ENCODE measurements around the gene TSEN15.
"Not testable (repeated sequence)": the region's sequence is repeated elsewhere in the genome, so short reads cannot be mapped to it uniquely, and the experiment has no call there.

The TSEN15 gene

DNA sequence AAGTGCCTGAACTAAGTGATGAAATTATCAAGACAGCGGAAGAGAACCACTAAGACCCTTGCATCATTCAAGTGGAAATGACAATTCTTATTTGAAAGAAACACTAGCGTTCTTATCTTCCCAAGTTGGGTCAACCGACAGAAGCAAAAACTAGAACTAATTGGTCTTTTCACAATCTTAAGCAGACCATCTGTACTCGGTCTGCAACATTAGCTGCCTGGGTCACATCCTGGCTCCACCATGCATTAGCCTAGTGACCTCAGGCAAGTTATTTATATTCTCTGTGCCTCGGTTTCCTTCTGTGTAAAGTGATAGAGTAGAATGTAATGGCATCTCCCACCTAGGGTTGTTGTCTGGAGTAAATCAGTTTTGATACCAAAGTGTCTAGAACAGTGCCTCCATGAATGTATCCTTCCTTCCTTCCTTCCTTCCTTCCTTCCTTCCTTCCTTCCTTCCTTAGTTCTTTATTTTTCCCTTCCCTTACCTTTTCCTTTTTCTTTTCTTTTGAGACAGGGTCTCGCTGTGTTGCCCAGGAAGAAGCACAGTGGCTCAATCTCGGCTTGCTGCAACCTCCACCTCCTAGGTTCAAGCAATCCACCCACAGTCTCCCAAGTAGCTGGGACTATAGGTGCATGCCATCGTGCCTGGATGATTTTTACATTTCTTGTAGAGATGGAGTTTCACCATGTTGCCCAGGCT is 20.0 kb upstream of the TSEN15 start:
- DNase-seq (ENCODE audit: low read depth), result no peak

DNA sequence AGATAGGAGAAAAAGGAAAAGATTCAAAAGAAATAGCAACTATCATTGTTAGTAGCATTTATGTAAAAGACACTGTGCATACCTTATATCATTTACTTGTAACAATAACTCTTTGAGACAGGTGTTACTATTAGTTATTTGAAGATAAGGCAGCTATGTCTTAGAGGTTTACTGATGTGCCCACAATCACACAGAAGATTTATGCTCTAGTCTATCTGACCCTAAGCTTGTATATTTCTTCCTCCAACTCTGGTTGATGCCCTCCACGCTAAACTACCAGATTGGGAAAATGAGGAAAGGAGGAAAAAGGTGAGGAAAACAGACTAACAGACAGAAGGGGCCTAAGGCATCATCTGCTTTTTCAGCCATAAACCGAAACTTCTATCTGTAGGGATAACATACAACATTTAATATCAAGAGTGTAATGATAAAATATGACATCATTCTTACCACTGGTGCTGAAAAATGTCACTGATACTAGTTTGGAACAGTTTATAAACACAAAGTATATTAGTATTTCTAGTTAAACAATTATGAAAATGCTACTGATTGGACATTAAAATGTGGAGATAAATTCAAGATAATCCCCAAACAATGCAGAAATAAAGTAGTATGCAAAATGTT is 19.1 kb upstream of the TSEN15 start:
- DNase-seq (ENCODE audit: low read depth), result no peak

- DNase-seq (ENCODE audit: low read depth), result no peak
Observed at GRCh38 chr1:184032930-184033418, 18.6 kb upstream of the TSEN15 start.

- no peak for DNase-seq (ENCODE audit: low read depth)
Observed at GRCh38 chr1:184033711-184034167, 17.8 kb upstream of the TSEN15 start.

GRCh38 chr1:184034761-184035379 is 16.7 kb upstream of the TSEN15 start:
- no peak for DNase-seq (ENCODE audit: low read depth)

DNA sequence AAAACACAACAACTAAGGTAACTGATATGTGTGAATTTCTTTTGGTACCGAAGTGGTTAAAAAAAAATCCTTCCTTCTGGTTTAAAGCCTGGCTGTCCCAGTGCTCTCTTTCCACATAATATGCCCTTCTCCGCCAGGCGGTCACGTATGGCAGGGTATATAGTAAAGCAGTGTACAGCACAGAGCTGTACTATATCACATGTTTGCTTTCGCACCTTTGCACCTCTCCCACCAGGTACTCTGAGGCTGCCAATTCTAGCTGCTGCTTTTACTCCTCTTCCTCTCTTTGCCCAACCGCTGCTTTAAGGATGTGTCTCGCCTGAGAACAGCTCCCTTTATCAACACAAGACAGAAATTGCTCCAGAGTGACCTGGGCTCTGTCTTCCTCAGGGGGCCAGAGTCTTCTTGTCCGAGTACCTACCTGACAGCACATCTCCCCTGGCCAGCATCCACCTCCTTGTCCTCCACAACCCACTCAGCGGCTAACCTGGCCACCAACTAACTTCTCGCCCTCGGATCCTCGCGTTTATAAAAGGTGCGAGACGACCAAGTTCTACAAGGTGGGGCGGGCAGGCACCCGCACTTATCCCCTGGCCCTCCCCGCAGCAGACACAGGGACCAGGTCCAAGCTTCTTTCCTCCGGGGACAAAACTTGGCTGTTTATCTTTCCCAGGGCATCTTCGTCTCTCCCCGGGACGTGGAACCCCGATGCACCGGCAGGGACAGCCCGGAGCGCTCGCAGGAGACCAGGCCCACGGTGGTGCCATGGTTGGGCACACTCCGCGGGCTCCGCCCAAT is 15.6 kb upstream of the TSEN15 start:
- DNase-seq (ENCODE audit: low read depth), result no peak

GRCh38 chr1:184036517-184036949 is 15.0 kb upstream of the TSEN15 start:
- DNase-seq (ENCODE audit: low read depth), result no peak

- no peak for DNase-seq (ENCODE audit: low read depth)
Observed at GRCh38 chr1:184037849-184038591, 13.5 kb upstream of the TSEN15 start.

DNA sequence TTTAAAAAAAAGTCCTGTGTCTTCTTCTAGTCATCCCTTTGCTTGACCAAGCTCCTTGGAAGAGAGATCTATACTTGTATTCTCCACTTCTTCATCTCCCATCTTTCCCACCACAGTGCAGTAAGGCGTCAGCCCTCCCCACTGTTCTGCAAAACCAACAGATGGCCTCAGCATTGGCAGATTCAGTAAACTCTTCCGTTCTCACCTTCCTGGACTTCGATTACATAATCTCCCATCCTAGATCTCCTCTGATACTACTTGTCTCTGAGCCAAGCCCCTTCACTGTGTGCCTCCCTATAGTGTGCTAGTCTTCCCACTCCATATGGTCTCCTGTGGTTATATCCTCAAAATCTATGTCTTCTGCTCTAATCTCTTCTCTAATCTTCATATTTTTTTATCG is 12.4 kb upstream of the TSEN15 start:
- DNase-seq (ENCODE audit: low read depth), result no peak

DNA sequence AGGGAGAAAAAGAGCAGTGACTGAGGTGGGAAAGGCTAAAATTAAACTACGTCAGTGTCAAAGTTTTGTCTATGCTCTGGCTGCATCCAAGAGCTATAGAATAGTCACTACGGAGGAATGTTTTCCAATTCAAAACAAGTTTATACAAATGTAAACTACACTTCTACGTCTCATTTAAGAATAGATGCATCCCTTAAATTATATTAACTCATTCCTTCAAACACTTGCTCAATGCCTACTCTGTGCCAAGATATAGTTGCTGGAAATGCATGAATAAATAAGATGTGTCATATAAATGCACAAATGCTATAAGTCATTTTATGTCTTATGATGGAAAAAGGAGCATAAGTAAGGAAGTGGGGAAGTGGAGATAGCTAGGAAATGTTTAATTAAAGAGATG is 9.8 kb upstream of the TSEN15 start:
- no peak for DNase-seq (ENCODE audit: low read depth)

- not testable (repeated sequence) for DNase-seq (ENCODE audit: low read depth)
Observed at GRCh38 chr1:184043315-184043714, 8.2 kb upstream of the TSEN15 start.

DNA sequence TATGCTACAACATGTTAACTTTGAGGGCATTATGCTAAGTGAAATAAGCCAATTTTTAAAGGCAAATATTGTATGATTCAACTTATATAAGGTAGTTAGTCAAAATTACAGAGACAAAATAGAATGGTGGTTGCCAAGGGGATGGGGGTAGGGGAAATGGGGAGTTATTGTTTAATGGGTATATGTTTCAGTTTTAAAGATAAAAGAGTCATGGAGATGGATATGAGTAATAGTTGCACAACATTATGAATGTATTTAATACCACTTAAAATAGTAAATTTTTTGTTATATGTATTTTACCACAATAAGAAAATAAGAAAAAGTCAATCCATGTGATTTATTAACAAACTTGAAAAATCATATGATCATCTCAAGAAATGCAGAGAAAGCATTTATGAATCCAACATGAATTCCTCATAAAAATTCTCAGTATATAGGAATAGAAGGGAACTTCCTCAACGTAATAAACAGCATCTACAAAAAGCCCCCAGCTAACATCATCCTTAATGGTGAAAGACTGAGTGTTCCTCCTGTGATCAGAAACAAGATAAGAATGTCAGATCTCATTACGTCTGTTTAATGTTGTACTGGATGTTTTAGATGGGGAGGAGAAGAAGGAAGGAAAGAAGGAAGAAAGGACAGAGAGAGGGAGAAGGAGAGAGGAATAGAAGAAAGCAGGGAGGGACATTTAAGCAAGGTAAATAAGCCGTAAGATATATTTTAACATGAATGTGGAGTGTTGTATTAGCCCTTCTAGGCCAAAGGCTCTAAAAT is 6.7 kb upstream of the TSEN15 start:
- DNase-seq (ENCODE audit: low read depth), result no peak

GRCh38 chr1:184047541-184047940 is 4.0 kb upstream of the TSEN15 start:
- not testable (repeated sequence) for DNase-seq (ENCODE audit: low read depth)

- no peak for DNase-seq (ENCODE audit: low read depth)
Observed at GRCh38 chr1:184048561-184049240, 2.8 kb upstream of the TSEN15 start.

- DNase-seq (ENCODE audit: low read depth), result no peak
Observed at GRCh38 chr1:184049291-184049690, 2.2 kb upstream of the TSEN15 start.

- DNase-seq (ENCODE audit: low read depth), result no peak
Observed at GRCh38 chr1:184049836-184050468, 1.6 kb upstream of the TSEN15 start.

DNA sequence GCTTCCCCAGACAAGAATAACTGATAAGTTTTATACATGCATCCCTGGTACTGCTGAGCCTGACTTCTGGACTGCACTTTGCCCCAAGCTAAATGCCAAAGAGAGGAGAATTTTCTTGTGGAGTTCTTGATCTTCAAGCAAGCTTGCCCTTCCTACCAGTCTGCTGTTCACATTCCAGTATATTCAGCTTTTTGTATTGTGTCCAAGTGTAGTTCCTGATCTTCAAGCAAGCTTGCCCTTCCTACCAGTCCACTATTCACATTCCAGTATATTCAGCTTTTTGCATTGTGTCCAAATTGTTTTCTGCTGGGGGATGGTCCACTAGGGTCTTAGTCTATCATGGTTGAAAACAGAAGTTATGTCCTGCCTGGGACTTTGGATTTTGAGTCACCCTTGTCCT is 894 bp upstream of the TSEN15 start:
- no peak for DNase-seq (ENCODE audit: low read depth)

DNA sequence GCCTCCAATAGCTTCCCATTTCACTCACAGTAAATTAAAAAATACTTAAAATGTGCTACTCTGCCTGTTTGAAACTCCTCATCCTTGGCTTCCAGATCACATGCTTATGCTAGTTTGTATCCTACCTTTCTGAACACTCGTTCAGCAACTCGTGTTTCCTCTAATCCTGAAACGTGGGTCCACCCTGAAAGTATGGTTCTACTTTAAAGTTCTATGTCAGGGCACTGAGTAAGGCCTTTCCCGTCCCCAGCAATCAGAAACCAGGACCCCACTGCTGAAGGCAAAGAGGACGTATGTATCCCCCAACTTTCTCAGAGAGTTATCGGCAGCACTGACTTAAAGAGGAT is 419 bp upstream of the TSEN15 start:
- no peak for DNase-seq (ENCODE audit: low read depth)

DNA sequence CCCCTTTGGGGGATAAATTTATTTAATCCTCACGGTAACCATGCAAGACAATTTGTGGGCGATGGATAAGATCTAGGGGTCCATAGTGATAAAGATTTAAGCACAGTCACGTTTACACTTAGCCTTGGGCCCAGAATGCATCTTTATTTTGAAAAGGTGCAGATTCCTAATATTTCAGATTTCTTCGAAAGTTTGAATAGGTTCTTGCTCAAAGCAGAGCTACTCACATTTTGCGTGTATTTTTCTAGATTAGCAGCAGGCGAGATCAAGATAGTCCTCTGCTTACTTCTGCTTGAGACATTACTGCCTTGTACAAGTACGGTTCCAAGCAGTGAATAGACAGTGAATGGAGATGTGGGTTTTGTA is 647 bp downstream of the TSEN15 start:
- no peak for DNase-seq (ENCODE audit: low read depth)

- no peak for DNase-seq (ENCODE audit: low read depth)
Observed at GRCh38 chr1:184052750-184053149, 1.2 kb downstream of the TSEN15 start.
